Mesothelial cell of epicardium (in vitro differentiated cells): ENCODE measurements around the gene MATN1. TPM values are rescaled to one million over a fixed set of nuclear protein-coding genes. Genes with fewer than 3 reads are reported as not detected.

ENCODE experiments used
- DNase-seq, 2 experiments: peaks; one replicate each; pipeline ENCODE4 v3.0.0; 2021; ENCODE audit warnings: low spot score in 2 of 2; ENCODE audit not compliant: unreplicated experiment in 2 of 2
- H3K27ac Mint-ChIP-seq: 2 replicates; pipeline ENCODE4 v1.8.0; 2021; ENCODE audit warnings: mixed read lengths
- H3K27me3 Mint-ChIP-seq: 2 replicates; pipeline ENCODE4 v1.8.0; 2021; ENCODE audit warnings: low read depth, mixed read lengths
- H3K36me3 Mint-ChIP-seq: 2 replicates; pipeline ENCODE4 v1.8.0; 2021; ENCODE audit warnings: mixed read lengths
- H3K4me1 Mint-ChIP-seq: 2 replicates; pipeline ENCODE4 v1.8.0; 2021; ENCODE audit warnings: mixed read lengths
- H3K4me3 Mint-ChIP-seq: 2 replicates; pipeline ENCODE4 v1.8.0; 2021; ENCODE audit warnings: mild to moderate bottlenecking, moderate library complexity, mixed read lengths
- H3K9me3 Mint-ChIP-seq: 2 replicates; pipeline ENCODE4 v1.8.0; 2021; ENCODE audit warnings: mixed read lengths
- total RNA-seq: library from RNA; stranded (reverse); gene quantifications from 3 replicates; pipeline ENCODE4 v1.2.1, GENCODE V29; 2021
- TF ChIP-seq, protein P1 (sequence below): fragments of 200-600 bp; sonication (generic); IDR thresholded peaks from one replicate; pipeline ENCODE4 v1.5.0; 2021; ENCODE audit warnings: antibody characterized with exemption; ENCODE audit not compliant: unreplicated experiment

Gene MATN1
- total RNA-seq, 1 donor from 2014 or later: 5.6 TPM

DNA sequence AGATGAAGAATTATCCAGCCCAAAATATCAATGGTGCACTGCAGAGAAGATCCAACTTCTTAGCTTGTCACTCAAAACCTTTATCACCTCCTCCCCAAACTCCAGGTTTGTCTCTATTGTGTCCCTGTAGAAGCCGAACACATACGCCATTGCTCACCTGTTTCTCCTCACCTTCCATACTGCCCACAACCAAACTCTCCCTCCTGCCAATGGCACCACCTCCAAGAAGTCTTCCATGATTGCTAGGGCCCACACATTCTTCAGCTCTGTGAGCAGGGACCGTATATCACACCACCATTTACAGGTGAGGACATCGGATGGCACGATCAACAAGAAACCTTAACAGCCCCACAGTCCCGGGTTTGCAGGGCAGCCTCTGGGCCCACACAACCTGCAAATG, 31.9 kb upstream of the MATN1 start:
- Mint-ChIP-seq H3K4me3 (no peak overlapping the region), H3K27me3 (no peaks in the 10 kb centered on the region), H3K27ac (no peak overlapping the region), H3K4me1 (peaks cover 11% of the 10 kb centered on the region), H3K36me3 (no peaks in the 10 kb centered on the region), H3K9me3 (no peaks in the 10 kb centered on the region)
- no peak for DNase-seq
- TF ChIP-seq, protein P1, sequence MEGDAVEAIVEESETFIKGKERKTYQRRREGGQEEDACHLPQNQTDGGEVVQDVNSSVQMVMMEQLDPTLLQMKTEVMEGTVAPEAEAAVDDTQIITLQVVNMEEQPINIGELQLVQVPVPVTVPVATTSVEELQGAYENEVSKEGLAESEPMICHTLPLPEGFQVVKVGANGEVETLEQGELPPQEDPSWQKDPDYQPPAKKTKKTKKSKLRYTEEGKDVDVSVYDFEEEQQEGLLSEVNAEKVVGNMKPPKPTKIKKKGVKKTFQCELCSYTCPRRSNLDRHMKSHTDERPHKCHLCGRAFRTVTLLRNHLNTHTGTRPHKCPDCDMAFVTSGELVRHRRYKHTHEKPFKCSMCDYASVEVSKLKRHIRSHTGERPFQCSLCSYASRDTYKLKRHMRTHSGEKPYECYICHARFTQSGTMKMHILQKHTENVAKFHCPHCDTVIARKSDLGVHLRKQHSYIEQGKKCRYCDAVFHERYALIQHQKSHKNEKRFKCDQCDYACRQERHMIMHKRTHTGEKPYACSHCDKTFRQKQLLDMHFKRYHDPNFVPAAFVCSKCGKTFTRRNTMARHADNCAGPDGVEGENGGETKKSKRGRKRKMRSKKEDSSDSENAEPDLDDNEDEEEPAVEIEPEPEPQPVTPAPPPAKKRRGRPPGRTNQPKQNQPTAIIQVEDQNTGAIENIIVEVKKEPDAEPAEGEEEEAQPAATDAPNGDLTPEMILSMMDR: no peak

DNA sequence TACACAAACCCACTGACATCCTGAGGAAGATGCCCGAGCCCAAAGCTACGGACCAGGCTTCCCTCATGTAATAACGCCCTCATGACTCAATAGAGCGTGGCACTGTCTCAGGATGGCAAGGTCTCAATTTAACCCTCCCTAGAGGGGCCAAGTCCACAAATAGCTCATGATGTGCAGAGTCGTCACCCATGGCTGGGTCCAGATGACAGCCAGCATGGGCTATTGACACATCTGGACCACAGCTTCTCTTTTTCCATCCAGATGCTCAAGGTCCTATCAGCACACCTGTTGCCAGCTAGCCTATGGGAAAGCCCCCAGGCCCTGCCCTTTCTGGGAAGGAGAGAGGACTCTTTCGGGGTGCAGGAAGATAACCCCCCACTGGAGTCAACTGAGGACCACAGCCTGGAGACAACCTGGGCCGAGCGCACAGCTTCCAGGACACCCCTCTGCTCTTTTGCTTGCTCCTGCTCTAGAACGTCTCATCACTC, 31.3 kb upstream of the MATN1 start:
- no peak overlapping the region for H3K27ac Mint-ChIP-seq
- TF ChIP-seq, protein P1: no peak
- DNase-seq: no peak
- H3K36me3 Mint-ChIP-seq: no peaks in the 10 kb centered on the region
- H3K4me3 Mint-ChIP-seq: no peak overlapping the region
- no peaks in the 10 kb centered on the region for H3K27me3 Mint-ChIP-seq
- H3K9me3 Mint-ChIP-seq: no peaks in the 10 kb centered on the region
- peaks cover 14% of the 10 kb centered on the region for H3K4me1 Mint-ChIP-seq

DNA sequence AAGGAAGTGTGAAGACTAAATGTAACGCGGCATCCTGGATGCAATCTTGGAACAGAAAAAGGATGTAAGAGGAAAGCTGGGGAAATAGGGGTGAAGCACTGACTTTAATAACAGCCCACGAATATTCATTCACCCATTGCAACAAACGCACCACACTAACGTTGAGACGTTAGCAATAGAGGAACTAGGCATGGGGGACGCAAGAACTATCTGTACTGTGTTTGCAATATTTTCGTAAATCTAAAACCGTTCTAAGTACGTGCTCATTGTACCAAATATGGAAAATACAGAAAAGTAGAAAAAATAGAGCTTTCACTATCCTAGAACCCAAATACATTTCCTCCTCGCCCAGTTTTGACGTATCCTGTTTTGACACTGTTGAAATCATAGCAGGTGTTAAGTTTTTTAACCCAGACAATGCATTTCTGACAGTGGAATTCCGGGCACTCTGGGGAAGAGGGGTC, 30.3 kb upstream of the MATN1 start:
- H3K27ac Mint-ChIP-seq: no peak overlapping the region

DNA sequence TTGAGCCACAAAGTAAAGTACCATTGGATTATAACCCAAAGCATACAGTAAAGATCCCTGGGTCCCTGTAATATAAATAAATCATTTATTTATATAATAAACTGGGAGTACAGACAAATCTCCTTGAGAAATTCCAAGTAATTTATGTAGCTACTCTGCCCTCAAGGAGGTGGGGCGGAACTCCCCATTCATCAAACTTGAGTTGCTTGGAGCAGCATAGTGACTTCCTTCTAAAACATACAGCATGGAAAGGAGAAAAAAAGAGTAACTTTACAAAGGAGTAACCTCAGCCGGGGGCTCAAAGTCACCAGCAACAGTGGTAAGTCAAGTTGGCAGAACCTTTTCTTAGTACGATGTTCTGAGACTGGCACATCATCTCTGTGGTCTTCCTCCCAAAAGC, 29.7 kb upstream of the MATN1 start:
- no peaks in the 10 kb centered on the region for H3K27me3 Mint-ChIP-seq
- no peak overlapping the region for H3K4me3 Mint-ChIP-seq
- H3K4me1 Mint-ChIP-seq: peaks cover 26% of the 10 kb centered on the region
- no peaks in the 10 kb centered on the region for H3K36me3 Mint-ChIP-seq
- TF ChIP-seq, protein P1: no peak
- no peak for DNase-seq
- H3K9me3 Mint-ChIP-seq: no peaks in the 10 kb centered on the region
- H3K27ac Mint-ChIP-seq: no peak overlapping the region

More for the DNA sequence above, 30.3 kb upstream of the MATN1 start:
- H3K27me3 Mint-ChIP-seq: no peaks in the 10 kb centered on the region
- no peaks in the 10 kb centered on the region for H3K9me3 Mint-ChIP-seq
- H3K4me1 Mint-ChIP-seq: peaks cover 20% of the 10 kb centered on the region
- DNase-seq: no peak
- TF ChIP-seq, protein P1: no peak
- H3K36me3 Mint-ChIP-seq: no peaks in the 10 kb centered on the region
- no peak overlapping the region for H3K4me3 Mint-ChIP-seq

DNA sequence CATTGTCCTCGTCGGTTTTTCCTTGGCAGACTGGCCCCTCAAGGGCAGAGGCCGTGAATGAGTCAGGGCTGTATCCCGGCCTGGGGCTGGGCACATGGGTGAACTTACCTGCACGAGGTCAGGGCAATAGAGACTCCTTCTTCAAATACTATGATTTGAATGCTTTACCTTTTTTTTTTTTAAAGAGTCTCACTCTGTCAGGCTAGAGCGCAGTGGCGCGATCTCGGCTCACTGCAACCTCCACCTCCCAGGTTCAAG, 29.2 kb upstream of the MATN1 start:
- H3K4me3 Mint-ChIP-seq: no peak overlapping the region

More for the DNA sequence above, 29.2 kb upstream of the MATN1 start:
- no peaks in the 10 kb centered on the region for H3K36me3 Mint-ChIP-seq
- H3K9me3 Mint-ChIP-seq: no peaks in the 10 kb centered on the region
- no peaks in the 10 kb centered on the region for H3K27me3 Mint-ChIP-seq
- H3K27ac Mint-ChIP-seq: no peak overlapping the region
- peaks cover 30% of the 10 kb centered on the region for H3K4me1 Mint-ChIP-seq
- TF ChIP-seq, protein P1: no peak
- no peak for DNase-seq
